SKM-1 (cell line): ENCODE data around the gene PPP3CB.
"Not testable (repeated sequence)": the region's sequence is repeated elsewhere in the genome, so short reads cannot be mapped to it uniquely, and the experiment has no call there.

Source experiments
- DNase-seq: peaks from one replicate; lab custom pipeline; 2025; ENCODE audit not compliant: unreplicated experiment; lab: John Stamatoyannopoulos, UW

Gene PPP3CB

GRCh38 chr10:73416571-73416970 is 79.3 kb downstream of the PPP3CB start:
- DNase-seq: no peak

GRCh38 chr10:73414230-73414945 is 81.4 kb downstream of the PPP3CB start:
- DNase-seq: no peak

GRCh38 chr10:73413528-73414229 is 82.1 kb downstream of the PPP3CB start, which contains the start of gene ANXA7:
TSS of gene ANXA7 (minus strand) at chr10:73414058. CDS start at chr10:73400856, 13,202 bp downstream.
- peak; percentile 78 for DNase-seq

- DNase-seq: no peak
Measured at GRCh38 chr10:73413108-73413527, 82.7 kb downstream of the PPP3CB start.

- no peak for DNase-seq
Measured at GRCh38 chr10:73410897-73411296, 84.9 kb downstream of the PPP3CB start.

- DNase-seq: no peak
Measured at GRCh38 chr10:73408978-73409521, 86.8 kb downstream of the PPP3CB start.

- DNase-seq: no peak
Measured at GRCh38 chr10:73408061-73408460, 87.8 kb downstream of the PPP3CB start.

- no peak for DNase-seq
Measured at GRCh38 chr10:73407495-73407894, 88.3 kb downstream of the PPP3CB start.

GRCh38 chr10:73406846-73407245 is 89.0 kb downstream of the PPP3CB start:
- no peak for DNase-seq

- DNase-seq: no peak
Measured at GRCh38 chr10:73405556-73405955, 90.3 kb downstream of the PPP3CB start.

GRCh38 chr10:73404690-73405089 is 91.1 kb downstream of the PPP3CB start:
- no peak for DNase-seq

- DNase-seq: no peak
Measured at GRCh38 chr10:73401636-73402035, 94.2 kb downstream of the PPP3CB start.

GRCh38 chr10:73399063-73399462 is 96.8 kb downstream of the PPP3CB start:
- DNase-seq: no peak

GRCh38 chr10:73398024-73398423 is 97.8 kb downstream of the PPP3CB start:
- DNase-seq: no peak

- not testable (repeated sequence) for DNase-seq
Measured at GRCh38 chr10:73394325-73394724, 101.5 kb downstream of the PPP3CB start.

GRCh38 chr10:73388228-73388627 is 107.6 kb downstream of the PPP3CB start:
- DNase-seq: no peak

- DNase-seq: no peak
Measured at GRCh38 chr10:73386583-73386982, 109.2 kb downstream of the PPP3CB start.
